Measurements from ENCODE around the gene TMEM41B.
A peak's percentile ranks its signal among the peaks of the same experiment; 100 is the strongest.
"Not testable (repeated sequence)": the region's sequence is repeated elsewhere in the genome, so short reads cannot be mapped to it uniquely, and the experiment has no call there.

Gene TMEM41B

DNA sequence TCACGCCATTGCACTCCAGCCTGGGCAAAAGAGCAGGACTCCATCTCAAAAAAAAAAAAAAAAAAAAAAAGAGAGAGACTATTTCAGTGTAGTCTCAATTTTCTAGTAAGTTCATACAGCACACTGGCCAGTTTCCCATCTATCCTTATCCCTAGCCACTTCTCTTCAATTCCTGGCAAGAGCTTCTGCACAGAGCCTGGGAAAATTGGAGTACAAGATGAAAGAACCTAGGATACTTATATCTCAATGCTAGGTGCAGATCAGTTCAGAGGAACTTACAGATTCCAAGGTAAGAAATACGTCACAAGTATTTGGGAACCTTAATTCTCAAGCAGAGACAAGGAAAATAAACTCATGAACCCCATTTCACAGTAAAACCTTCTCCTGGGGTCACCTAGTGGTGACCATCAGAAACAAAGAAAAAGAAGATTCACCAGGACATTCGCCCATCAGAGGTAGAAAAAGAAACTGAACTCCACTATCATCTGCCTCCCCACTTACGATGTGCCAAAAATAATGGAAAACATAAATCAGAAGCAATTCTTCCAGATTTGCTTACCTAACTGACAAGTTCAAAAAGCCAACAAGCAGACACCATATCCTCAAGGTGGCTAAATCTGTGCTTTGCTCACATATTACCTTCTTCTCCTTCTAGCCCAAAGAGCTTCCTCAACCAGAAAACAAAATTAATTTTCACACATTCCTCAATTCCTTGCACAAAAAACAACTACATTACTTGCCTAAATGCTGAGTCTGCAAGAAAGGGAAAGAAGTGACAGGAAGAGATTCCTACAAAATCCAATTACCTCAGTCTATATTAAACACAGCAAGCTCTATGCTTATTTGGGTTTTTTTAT, 54.2 kb downstream of the TMEM41B start:
- Histone ChIP-seq H3K27me3 (replicated peaks; ENCODE audit: control insufficient read depth, insufficient read depth, low read length, poor library complexity, severe bottlenecking) (no peaks in the 10 kb centered on the region), H3K36me3 (ENCODE audit: control insufficient read depth, insufficient read depth, low read length) (no peaks in the 10 kb centered on the region), H3K27ac (ENCODE audit: insufficient read depth, low read length, poor library complexity, severe bottlenecking) (no peak overlapping the region), H3K9me3 (ENCODE audit: control insufficient read depth, low read length) (no peaks in the 10 kb centered on the region), H3K4me1 (ENCODE audit: control insufficient read depth, insufficient read depth, low read length, poor library complexity, severe bottlenecking) (peaks cover 21% of the 10 kb centered on the region), H3K4me3 (ENCODE audit: insufficient read depth, low read depth, low read length, poor library complexity, severe bottlenecking) (no peak overlapping the region)
- DNase-seq, result no peak

- H3K9me3 ChIP-seq (ENCODE audit: control insufficient read depth, low read length), result not testable (repeated sequence)
Observed at GRCh38 chr11:9258279-9258678, 56.1 kb downstream of the TMEM41B start.

GRCh38 chr11:9254416-9254815, 60.0 kb downstream of the TMEM41B start:
- DNase-seq, result no peak
- Histone ChIP-seq H3K27me3 (replicated peaks; ENCODE audit: control insufficient read depth, insufficient read depth, low read length, poor library complexity, severe bottlenecking) (no peaks in the 10 kb centered on the region), H3K27ac (ENCODE audit: insufficient read depth, low read length, poor library complexity, severe bottlenecking) (no peak overlapping the region), H3K9me3 (ENCODE audit: control insufficient read depth, low read length) (no peaks in the 10 kb centered on the region), H3K4me3 (ENCODE audit: insufficient read depth, low read depth, low read length, poor library complexity, severe bottlenecking) (no peak overlapping the region), H3K36me3 (ENCODE audit: control insufficient read depth, insufficient read depth, low read length) (no peaks in the 10 kb centered on the region), H3K4me1 (ENCODE audit: control insufficient read depth, insufficient read depth, low read length, poor library complexity, severe bottlenecking) (peaks cover 3% of the 10 kb centered on the region)

More at GRCh38 chr11:9258279-9258678, 56.1 kb downstream of the TMEM41B start:
- Histone ChIP-seq H3K4me1 (ENCODE audit: control insufficient read depth, insufficient read depth, low read length, poor library complexity, severe bottlenecking) (peaks cover 21% of the 10 kb centered on the region), H3K27ac (ENCODE audit: insufficient read depth, low read length, poor library complexity, severe bottlenecking) (peak overlapping the region; percentile 18)
- not testable (repeated sequence) for H3K36me3 ChIP-seq (ENCODE audit: control insufficient read depth, insufficient read depth, low read length); H3K4me3 ChIP-seq (ENCODE audit: insufficient read depth, low read depth, low read length, poor library complexity, severe bottlenecking); H3K27me3 ChIP-seq (replicated peaks; ENCODE audit: control insufficient read depth, insufficient read depth, low read length, poor library complexity, severe bottlenecking); DNase-seq

DNA sequence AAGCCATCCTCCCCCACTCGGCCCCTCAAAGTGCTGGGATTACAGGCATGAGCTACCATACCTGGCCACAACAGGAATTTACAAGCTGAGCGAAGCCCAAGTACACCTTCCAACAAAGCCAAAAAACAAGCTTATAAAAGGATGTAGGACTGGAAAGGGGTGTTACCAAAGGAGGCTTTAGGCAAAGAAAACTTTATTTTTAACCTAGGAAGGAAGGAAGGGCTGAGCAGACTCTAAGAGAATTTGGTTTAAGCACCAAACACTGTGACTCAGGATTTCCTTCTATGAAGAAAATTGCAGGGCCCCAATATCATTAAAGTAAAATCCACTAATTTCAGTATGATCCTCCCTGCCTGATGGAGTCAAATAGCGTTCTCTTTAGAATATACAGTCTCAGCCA, 61.3 kb downstream of the TMEM41B start:
- DNase-seq, result no peak

GRCh38 chr11:9251311-9251710, 63.1 kb downstream of the TMEM41B start:
- Histone ChIP-seq H3K27ac (ENCODE audit: insufficient read depth, low read length, poor library complexity, severe bottlenecking) (peak overlapping the region; percentile 28), H3K36me3 (ENCODE audit: control insufficient read depth, insufficient read depth, low read length) (no peaks in the 10 kb centered on the region), H3K4me3 (ENCODE audit: insufficient read depth, low read depth, low read length, poor library complexity, severe bottlenecking) (no peak overlapping the region), H3K4me1 (ENCODE audit: control insufficient read depth, insufficient read depth, low read length, poor library complexity, severe bottlenecking) (peaks cover 9% of the 10 kb centered on the region), H3K27me3 (replicated peaks; ENCODE audit: control insufficient read depth, insufficient read depth, low read length, poor library complexity, severe bottlenecking) (no peaks in the 10 kb centered on the region), H3K9me3 (ENCODE audit: control insufficient read depth, low read length) (no peaks in the 10 kb centered on the region)
- DNase-seq, result no peak

More for the DNA sequence above, 61.3 kb downstream of the TMEM41B start:
- Histone ChIP-seq H3K4me1 (ENCODE audit: control insufficient read depth, insufficient read depth, low read length, poor library complexity, severe bottlenecking) (peaks cover 9% of the 10 kb centered on the region), H3K36me3 (ENCODE audit: control insufficient read depth, insufficient read depth, low read length) (no peaks in the 10 kb centered on the region), H3K9me3 (ENCODE audit: control insufficient read depth, low read length) (no peaks in the 10 kb centered on the region), H3K27me3 (replicated peaks; ENCODE audit: control insufficient read depth, insufficient read depth, low read length, poor library complexity, severe bottlenecking) (no peaks in the 10 kb centered on the region), H3K27ac (ENCODE audit: insufficient read depth, low read length, poor library complexity, severe bottlenecking) (no peak overlapping the region), H3K4me3 (ENCODE audit: insufficient read depth, low read depth, low read length, poor library complexity, severe bottlenecking) (no peak overlapping the region)

DNA sequence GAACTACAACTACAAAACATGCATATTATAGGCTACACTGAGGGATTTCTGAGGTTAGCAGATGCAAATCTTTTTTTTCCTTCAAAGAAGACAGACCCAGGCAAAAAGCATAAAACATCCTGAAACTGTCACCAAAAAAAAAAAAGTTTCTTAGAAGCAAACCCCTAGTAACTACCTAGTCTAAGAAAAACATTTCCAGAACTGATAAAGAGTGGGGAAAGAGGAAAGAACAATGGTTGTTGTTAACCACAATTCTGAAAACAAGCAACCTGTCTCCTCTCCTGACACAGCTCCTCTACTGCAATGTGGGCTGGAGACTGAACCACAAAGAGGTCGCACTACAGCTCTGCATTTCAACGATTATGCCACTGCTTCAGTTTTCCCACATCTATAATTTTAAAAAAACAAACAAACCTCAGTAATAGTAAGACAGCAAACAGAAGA, 64.2 kb downstream of the TMEM41B start:
- peak in 1 of 3 donors; percentile 17 for DNase-seq
- Histone ChIP-seq H3K27ac (ENCODE audit: insufficient read depth, low read length, poor library complexity, severe bottlenecking) (peak overlapping the region; percentile 55), H3K4me1 (ENCODE audit: control insufficient read depth, insufficient read depth, low read length, poor library complexity, severe bottlenecking) (peaks cover 9% of the 10 kb centered on the region), H3K4me3 (ENCODE audit: insufficient read depth, low read depth, low read length, poor library complexity, severe bottlenecking) (peak overlapping the region; percentile 21), H3K9me3 (ENCODE audit: control insufficient read depth, low read length) (no peaks in the 10 kb centered on the region), H3K36me3 (ENCODE audit: control insufficient read depth, insufficient read depth, low read length) (no peaks in the 10 kb centered on the region), H3K27me3 (replicated peaks; ENCODE audit: control insufficient read depth, insufficient read depth, low read length, poor library complexity, severe bottlenecking) (no peaks in the 10 kb centered on the region)

DNA sequence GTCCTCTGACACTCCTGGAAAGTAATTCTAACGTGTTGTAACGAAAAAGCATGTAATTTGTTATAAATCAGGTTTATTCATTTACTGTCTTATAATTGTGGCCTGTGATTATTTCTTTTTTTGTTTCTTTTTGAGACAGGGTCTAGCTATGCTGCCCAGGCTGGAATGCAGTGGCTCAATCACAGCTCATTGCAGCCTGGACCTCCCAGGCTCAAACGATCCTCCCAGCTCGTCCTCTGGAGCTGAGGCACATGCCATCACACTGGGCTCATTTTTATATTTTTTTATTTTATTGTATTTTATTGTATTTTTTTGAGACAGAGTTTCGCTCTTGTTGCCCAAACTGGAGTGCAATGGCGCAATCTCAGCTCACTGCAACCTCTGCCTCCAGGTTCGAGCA, 65.1 kb downstream of the TMEM41B start:
- peaks cover 9% of the 10 kb centered on the region for H3K4me1 ChIP-seq (ENCODE audit: control insufficient read depth, insufficient read depth, low read length, poor library complexity, severe bottlenecking)
- H3K4me3 ChIP-seq (ENCODE audit: insufficient read depth, low read depth, low read length, poor library complexity, severe bottlenecking), result no peak overlapping the region
- no peaks in the 10 kb centered on the region for H3K36me3 ChIP-seq (ENCODE audit: control insufficient read depth, insufficient read depth, low read length)
- H3K9me3 ChIP-seq (ENCODE audit: control insufficient read depth, low read length), result no peaks in the 10 kb centered on the region
- DNase-seq, result no peak
- no peaks in the 10 kb centered on the region for H3K27me3 ChIP-seq (replicated peaks; ENCODE audit: control insufficient read depth, insufficient read depth, low read length, poor library complexity, severe bottlenecking)
- peak overlapping the region; percentile 55 for H3K27ac ChIP-seq (ENCODE audit: insufficient read depth, low read length, poor library complexity, severe bottlenecking)

DNA sequence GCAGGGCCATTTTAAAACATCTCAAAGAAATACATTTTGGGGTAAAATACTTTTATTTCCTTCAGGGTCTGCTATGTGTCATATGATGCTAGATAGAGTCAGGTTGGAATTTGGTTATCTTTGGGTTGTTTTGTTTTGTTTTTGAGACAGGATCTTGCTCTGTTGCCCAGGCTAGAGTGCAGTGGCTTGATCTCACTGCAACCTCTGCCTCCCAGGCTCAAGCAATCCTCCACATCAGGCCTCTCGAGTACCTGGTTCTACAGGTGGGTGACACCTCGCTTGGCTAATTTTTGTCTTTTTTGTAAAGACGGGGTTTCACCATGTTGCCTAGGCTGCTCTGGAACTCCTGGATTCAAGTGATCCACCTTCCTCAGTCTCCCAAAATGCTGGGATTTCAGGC, 66.5 kb downstream of the TMEM41B start:
- Histone ChIP-seq H3K9me3 (ENCODE audit: control insufficient read depth, low read length) (no peaks in the 10 kb centered on the region), H3K4me3 (ENCODE audit: insufficient read depth, low read depth, low read length, poor library complexity, severe bottlenecking) (no peak overlapping the region), H3K27me3 (replicated peaks; ENCODE audit: control insufficient read depth, insufficient read depth, low read length, poor library complexity, severe bottlenecking) (no peaks in the 10 kb centered on the region), H3K4me1 (ENCODE audit: control insufficient read depth, insufficient read depth, low read length, poor library complexity, severe bottlenecking) (peaks cover 9% of the 10 kb centered on the region), H3K36me3 (ENCODE audit: control insufficient read depth, insufficient read depth, low read length) (no peaks in the 10 kb centered on the region), H3K27ac (ENCODE audit: insufficient read depth, low read length, poor library complexity, severe bottlenecking) (no peak overlapping the region)
- DNase-seq, result no peak

DNA sequence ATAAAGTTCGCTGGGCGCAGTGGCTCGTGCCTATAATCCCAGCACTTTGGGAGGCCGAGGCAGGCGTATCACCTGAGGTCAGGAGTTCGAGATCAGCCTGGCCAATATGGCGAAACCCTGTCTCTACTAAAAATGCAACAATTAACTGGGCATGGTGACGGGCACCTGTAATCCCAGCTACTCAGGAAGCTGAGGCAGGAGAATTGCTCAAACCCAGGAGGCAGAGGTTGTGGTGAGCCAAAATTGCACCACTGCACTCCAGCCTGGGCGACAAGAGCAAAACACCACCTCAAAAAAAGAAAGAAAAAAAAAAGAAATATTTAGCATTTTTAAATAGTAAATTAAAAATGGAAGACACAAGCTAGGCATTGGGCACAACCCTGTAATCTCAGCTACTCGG, 78.2 kb downstream of the TMEM41B start:
- H3K36me3 ChIP-seq (ENCODE audit: control insufficient read depth, insufficient read depth, low read length); H3K4me1 ChIP-seq (ENCODE audit: control insufficient read depth, insufficient read depth, low read length, poor library complexity, severe bottlenecking); H3K27ac ChIP-seq (ENCODE audit: insufficient read depth, low read length, poor library complexity, severe bottlenecking); H3K4me3 ChIP-seq (ENCODE audit: insufficient read depth, low read depth, low read length, poor library complexity, severe bottlenecking); H3K27me3 ChIP-seq (replicated peaks; ENCODE audit: control insufficient read depth, insufficient read depth, low read length, poor library complexity, severe bottlenecking); DNase-seq; H3K9me3 ChIP-seq (ENCODE audit: control insufficient read depth, low read length): not testable (repeated sequence)

DNA sequence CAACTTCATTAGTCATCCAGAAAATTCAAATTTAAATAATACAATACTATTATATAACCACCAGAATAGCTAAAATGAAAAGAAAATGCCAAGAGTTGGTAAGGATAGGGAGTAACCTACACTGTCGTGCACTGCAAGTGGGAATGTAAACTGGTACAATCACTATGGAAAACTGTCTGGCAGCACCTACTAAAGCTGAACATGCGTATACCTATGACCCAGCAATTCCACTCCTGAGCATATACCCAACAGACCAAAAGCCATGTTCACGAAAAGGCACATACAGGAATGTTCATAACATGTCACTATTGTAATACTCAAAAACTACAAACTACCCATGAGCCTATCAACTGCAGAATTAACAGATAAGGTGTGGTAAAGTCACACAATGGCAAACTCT, 81.9 kb downstream of the TMEM41B start:
- Histone ChIP-seq H3K27me3 (replicated peaks; ENCODE audit: control insufficient read depth, insufficient read depth, low read length, poor library complexity, severe bottlenecking) (no peaks in the 10 kb centered on the region), H3K9me3 (ENCODE audit: control insufficient read depth, low read length) (no peaks in the 10 kb centered on the region), H3K4me1 (ENCODE audit: control insufficient read depth, insufficient read depth, low read length, poor library complexity, severe bottlenecking) (no peaks in the 10 kb centered on the region), H3K27ac (ENCODE audit: insufficient read depth, low read length, poor library complexity, severe bottlenecking) (no peak overlapping the region), H3K36me3 (ENCODE audit: control insufficient read depth, insufficient read depth, low read length) (no peaks in the 10 kb centered on the region), H3K4me3 (ENCODE audit: insufficient read depth, low read depth, low read length, poor library complexity, severe bottlenecking) (no peak overlapping the region)
- DNase-seq, result no peak
